ENCODE measurements around the gene HSF4.

HSF4 gene

DNA sequence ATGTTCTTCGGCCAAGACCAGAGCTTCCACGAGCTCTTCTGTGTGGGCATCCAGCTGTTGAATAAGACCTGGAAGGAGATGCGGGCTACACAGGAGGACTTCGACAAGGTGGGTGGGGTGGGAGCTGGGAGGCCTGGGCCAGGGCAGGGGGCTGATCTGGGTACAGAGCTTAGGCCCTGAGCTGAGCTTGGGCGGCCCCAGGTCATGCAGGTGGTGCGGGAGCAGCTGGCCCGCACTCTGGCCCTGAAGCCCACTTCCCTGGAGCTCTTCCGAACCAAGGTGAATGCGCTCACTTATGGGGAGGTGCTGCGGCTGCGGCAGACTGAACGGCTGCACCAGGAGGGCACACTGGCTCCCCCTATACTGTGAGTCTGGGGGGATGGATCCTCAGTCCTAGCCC, 37.9 kb downstream of the HSF4 start:
- DNase-seq = no peak

DNA sequence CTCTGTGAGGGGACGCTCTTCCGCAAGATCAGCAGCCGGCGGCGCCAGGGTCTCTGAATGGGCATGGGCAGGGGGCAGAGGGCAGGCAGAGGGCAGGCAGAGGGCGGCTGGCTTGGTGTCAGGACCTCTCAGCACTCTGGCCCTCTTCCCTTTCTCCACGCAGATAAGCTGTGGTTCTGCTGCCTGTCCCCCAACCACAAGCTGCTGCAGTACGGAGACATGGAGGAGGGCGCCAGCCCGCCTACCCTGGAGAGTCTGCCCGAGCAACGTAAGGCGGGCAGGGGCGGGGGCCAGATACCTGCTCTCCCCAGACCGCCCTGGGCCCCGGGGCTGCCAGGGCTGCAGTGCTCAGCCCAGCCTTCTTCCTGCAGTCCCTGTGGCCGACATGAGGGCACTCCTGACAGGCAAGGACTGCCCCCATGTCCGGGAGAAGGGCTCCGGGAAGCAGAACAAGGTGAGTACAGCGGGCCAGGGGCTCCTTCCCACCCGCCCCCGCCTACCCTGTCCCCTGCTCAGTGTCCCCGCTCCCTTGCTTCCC, 38.5 kb downstream of the HSF4 start:
- no peak for DNase-seq

DNA sequence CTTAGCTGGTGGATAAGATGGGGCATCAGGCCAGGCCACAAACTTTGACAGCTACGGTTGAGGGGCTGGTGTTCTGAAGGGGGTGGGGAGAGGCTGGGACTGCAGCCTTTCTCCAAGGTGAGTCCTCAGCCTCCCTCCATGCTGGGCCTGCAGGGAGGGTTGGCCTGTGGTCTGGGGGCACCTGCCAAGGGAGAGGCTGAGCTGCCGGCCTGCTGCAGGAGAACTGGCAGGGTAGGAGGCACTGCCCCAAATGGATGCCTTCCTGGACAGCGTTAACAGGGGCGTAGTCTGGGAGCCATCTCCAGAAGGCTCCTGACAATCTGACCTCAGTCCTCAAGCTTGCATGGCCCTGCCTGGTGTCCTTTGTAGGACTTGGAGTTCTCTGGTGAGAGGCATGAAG, 39.5 kb downstream of the HSF4 start:
- DNase-seq = no peak

DNA sequence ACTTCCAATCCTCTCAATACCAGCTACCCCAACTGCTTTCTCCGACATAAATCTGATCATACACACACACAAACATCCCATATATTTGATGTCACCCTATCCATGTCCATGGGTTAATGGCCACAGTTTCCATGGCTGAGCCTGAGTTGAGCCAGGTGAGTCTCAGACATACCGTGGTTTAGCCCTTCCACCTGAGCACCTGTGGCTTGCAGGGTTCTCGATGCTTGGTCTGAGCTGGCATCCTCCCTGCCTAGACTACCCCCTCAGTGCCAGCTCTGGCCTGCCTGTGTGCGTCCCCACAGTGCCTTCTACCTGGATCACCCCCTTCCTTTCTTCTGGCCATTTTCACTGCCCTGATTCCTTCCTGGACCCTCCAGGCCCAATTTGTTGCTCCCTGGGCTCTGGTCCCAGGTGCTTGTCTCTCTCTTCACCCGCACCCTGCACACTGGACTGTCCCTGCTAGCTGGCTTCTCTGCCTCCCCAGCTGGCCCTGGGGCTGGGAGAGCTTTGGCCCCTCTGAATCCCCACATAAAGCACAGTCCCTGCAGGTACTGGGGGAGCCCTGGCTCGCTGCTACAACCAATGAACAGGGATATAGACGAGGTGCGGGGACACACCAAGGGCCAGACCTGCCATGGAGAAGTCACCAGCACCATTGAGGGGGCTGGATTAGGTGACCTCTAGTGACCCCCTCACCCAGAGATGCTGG, 41.7 kb downstream of the HSF4 start:
- DNase-seq = no peak

DNA sequence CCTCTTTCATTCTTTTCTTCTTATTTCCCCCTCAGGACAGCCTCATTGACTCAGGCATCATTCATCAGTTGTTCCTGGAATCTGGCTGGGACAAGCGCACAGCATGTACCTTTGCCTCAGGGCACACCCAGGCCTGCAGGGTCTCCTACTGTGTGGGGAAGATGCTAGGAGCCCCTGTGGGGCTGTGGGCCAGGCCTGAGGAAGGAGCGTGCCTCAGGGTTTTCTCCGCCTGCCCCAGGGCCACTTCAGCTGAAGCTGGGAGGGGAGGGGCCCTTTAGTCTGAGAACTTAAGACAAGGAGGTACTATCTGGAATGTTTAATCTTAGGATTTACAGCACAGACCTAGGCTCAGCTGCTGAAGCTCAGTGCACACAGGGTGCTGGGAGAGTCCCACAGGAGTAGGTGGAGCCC, 42.3 kb downstream of the HSF4 start:
- no peak for DNase-seq

DNA sequence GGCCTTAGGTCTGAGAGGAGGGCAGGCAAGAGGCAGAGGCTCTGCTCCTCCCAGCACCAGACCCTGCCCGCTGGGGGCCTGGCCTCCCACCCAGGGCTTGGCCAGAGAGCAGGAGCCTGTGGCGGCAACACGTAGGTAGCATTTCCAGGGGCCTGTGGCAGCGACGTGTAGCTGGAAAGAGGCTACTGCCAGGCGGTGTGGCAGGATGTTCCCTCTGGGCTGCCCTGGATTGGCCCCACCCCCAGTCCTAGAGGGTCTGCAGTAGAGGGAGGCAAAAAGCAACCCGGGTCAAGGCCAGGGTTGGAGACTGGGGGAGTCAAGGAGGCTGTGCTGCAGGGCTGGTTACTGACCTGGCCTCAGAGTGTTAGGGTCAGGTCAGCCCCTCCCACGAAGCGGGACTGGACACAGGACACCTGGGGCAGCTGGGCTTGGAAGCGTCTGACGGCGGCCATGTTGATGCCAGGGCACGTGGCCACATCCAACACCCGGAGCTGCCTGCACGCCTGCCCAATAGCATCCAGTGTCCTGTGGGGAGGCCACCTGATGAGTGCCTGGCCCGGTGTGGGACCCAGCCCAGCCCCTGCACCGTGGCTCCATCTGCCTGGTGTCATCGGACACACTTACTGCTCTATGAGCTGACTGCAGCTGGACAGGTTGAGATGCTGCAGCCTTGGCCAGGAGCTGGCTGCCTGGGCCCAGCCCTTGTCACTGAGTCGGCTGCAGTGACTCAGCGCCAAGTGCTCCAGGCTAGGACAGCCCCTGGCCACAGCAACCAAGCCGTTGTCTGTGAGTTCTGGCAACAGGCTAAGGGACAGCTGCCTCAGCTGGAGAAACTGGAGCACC, 42.9 kb downstream of the HSF4 start:
- DNase-seq = no peak

DNA sequence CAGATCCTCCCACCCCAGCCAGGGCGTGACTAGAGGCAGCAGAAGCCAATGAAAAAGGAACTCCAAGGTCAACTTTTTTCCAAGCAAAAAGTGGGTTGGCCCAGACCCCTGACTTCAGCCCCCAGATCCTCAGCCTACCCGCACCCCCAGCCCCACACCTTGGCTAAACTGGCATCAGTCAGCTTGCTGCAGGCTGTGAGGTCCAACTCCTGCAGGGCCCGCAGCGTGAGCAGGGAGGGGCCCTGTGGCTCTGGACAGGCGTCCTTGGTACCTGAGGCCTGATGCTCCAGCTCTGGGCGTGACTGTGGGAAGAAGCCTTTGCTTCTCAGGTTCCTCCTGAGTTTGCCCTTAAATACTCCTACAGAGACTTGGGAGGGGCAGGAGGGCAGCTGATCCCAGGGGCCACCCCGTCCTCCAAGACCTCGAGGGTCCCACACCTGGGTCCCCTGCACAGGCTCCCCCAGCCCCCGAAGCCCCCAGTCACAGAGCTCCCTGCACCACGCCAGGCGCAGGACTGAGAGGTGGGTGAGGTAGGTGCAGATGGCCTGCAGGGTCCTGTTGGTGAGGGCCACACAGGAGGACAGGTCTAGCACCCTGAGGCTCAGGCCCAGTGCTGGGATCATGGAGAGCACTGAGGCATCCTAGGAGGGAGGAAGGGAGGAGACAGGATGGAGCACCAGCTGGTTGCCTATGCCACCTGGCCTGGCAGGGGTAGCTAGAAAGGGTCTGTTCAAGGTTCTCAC, 43.8 kb downstream of the HSF4 start:
- no peak for DNase-seq

DNA sequence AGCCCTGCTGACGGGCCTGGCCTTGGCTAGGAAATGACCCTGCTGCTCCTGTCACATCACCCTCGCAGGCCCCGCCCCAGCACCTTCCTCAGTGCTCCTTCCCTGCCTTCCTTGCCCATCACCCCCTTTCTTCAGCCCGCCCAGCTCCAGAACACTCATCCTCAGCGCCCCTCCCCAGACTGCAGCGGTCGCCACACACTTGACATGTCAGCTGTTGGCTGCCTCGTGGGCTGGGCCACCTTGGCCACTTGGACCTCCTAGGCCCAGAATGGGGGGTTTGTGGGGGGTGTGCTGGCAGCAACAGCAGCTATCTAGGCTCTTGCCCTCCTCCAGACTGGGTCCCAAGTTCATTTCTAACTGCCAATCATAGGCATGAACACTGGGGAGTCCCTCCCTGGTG, 45.0 kb downstream of the HSF4 start:
- DNase-seq = no peak

DNA sequence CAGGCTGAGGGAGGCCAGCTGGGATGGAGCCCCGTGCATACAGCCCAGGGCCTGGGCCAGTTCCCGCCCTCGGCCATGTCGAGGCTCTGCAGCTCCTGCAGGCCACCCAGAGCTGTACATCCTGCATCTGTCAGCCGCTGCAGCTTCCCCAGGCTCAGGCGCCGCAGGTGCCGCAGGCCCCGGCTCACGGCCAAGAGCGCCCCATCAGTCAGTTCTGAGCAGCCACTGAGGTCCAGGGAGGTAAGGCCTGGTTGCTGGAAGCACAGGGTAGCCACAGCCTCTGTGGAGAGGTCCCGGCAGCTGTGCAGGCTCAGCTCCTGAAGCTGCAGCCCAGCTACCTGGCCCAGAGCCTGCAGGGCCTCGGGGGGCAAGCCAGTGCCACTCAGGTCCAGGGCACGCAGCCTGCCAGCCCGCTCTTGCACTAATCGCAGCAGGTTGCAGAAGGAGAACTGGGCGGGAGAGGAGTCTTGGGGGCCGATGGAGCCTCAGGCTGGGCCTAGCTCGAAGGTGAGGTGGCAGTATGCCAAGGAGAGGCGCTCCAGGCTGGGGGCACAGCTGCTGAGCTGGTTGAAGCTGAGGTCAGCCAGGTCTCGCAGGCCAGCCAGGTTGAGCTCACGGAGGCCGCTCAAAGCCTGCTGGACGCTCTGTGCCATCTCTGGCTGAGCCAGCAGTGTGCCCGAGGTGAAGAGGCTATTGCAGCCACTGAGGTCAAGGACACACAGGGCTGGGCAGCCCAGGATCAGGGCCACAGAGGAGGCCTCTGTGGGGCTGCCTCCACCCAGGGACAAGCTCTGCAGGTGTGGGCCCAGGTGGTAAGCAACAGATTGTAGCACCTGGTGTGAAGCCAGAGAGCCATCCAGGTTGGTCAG, 45.8 kb downstream of the HSF4 start:
- no peak for DNase-seq

DNA sequence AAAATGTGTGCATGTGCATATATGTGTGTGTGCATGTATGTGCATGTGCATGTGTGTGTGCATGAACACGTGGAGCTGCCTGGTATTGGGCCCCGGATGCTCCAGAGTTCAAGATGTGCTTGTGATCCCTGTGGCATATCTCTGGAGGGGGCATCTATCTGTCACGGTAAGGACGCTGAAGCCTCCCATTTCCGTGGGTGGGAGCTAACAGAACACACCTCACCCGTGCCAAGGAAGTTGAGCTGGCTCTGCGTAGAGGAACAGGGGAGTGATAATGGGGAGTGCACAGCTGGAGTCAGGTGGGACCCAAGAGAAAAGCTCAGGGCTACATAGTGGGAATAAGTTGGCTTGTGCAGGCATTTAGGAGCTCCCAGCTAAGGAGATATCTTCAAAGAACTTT, 47.1 kb downstream of the HSF4 start:
- no peak for DNase-seq

DNA sequence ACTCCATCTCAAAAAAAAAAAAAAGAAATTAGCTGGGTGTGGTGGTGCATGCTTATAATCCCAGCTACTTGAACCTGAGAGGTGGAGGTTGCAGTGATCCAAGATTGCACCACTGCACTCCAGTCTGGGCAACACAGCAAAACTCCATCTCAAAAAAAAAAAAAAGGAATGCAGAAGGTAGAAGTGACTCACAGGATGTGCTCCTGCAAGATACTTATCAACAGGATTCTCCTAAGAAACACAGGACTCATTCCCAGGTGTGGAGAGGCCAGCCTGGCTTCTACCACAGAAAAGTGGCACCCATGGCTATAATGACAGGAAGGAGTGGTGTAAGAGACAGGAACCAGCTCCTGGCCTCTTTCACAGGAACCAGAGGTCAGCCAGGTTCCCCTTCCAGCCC, 48.2 kb downstream of the HSF4 start:
- DNase-seq = no peak

DNA sequence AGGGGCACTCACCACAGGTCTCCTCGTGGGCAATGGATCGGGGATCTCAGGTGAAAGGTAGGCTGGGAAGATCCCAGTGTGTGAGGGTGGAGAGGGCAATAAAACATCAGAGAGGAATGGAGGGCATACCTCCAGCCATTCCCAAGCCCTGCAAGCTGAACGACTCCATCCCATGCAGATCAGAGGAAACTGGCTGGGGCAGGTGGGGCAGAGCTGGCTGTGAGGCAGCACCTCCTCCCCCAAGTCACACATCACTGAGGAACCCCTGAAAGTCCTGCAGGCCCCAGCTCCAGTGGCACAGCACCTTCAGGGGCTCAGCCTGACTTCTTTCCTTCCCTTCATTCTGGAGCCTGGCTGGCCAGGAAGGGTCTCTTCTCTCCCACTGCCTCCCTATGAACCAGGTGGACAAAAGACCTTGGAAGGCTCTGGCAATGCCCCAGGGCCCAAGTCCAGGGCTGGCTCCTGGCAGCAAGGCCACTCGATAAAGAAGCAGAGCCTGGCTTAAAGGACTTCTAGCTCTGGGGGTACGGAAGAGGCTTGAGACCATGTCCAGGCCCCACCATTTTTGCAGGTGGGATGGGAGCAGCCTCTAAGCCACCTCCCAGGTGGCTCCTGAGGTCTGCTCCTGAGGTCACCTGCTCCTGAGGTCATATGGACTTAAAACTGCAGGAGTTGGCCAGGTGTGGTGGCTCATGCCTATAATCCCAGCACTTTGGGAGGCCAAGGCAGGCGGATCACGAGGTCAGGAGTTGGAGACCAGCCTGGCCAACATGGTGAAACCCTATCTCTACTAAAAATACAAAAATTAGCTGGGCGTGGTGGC, 48.9 kb downstream of the HSF4 start:
- DNase-seq = no peak

DNA sequence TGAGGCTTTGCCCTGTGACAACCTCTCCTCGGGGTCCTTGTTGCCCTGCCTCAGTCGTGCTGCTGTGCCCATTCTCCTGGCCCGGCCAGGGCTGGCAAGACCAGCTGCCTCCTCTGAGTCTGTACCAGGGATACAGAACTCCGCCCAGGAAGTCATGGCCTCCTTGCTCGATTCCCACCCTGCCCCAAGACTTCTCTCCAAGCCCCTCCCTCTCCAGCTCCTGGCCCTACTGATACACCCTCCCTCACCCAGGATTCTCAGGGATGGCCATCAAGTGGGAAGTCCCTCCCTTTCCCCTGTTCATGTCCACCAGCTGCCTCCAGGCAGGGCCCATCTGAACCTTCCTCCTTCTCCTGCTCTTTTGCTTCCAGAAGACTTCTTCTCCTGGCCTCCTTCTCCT, 51.2 kb downstream of the HSF4 start:
- DNase-seq = no peak

DNA sequence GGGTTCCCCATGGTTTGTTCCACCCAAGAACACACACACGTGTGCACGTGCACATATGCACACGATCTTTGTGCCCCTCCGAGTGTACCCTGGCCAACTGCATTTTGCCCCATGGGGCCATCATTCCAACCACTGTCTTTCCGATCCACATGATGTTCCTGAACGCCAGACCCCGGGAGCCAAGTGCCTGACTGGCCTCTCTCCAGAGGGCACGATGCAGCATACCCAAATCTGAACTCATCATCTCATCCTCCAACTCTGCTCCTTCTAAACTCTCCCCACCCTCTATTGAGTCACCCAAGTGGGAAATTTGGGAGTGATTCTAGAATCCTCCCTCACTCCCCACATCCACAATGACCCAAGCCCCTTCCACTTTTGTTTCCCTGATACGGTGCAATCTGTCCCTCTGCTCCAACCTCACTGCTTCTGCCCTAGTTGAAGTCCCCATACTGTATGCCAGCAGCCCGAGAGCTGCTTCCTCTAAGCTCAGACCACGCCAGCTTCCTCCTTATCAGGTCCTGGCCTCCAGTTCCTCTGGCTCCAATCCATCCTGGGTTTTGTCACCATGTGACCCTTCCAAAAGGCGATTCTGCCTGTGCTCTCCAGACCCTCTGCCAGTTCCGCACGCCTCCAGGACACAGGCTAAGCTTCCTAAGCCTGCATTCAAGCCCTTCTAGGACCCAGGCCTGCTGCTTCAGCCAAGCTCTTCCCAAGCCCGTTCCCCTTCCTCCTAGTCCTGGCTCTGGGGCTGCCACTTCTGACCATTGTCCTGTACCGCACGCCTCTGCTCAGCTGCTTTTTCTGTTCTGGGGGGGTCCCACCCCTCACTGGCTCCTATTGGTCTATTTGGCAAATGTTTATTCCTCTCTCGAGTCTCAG, 52.3 kb downstream of the HSF4 start:
- no peak for DNase-seq

All from HCEC 1CT (cell line).